DMS153 (cell line): Measurements from ENCODE around the gene GFM1.
A peak's percentile ranks its signal among the peaks of the same experiment; 100 is the strongest.

ENCODE experiments used
- DNase-seq: peaks from one replicate; lab custom pipeline; 2025; lab: John Stamatoyannopoulos, UW

The GFM1 gene

DNA sequence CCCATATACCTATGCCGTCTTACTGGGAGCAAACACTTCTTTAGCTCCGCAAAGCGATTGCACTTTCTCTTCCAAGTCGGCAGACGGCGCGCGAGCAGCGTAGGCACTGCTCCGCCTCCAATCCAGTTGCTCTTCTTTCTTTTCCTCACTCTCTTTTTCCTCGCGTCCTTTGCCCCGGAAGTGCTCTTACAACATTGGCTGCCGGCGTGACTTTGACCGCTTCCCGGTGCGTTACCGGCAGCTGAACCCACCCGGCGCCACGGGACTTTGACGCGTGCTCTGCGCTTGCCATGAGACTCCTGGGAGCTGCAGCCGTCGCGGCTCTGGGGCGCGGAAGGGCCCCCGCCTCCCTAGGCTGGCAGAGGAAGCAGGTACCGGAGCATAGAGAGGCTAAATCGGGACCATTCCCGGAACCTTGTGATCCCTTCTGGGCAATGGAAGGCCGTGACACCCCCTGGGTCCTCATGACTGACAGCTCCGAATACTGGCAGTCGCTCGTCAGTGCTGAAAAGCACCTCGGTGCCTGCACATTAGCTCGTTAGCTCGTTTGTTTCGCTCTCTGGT, at the start of gene GFM1:
TSS of gene GFM1 (plus strand) at position 183 of the 564 bp plus-strand sequence. CDS start at position 291, 108 bp downstream.
- peak; percentile 93 for DNase-seq

DNA sequence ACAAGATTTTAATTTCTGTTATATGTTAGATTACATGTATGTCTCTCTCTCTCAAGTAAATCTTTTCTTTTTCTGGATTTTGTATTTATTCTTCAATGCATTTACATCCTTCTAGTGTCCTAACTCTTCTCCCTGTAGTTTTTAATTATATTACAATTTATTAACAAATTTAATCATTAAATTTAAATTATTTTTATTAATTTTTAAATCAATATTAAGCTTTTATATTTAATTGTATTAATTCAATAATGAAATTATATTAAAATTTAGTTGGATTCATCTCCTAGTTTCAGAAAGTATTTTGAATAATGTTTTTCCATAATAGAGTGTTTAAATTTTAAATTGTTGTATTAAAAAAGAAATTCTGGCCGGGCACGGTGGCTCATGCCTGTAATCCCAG, 43.5 kb upstream of the GFM1 start:
- DNase-seq: no peak

DNA sequence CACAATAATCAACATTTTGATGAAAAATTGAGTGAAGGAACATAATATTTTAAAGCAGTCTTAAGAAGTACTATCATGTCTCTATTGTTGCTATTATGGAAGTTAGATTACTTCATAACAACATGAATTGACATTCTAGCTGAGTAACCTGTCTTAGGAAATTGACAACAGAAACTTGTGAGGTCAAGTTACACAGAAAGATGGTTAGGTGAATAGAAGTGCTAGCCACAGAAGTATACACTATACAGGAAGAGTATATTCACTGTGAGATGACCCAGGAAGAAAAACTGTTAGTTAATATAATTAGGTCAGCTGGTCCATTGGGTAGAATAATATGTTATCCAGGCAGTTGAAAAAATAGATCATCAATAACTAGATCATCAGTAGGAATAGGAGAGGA, 42.1 kb upstream of the GFM1 start:
- DNase-seq: no peak

GRCh38 chr3:158617982-158618875, 26.1 kb upstream of the GFM1 start:
- DNase-seq: no peak

DNA sequence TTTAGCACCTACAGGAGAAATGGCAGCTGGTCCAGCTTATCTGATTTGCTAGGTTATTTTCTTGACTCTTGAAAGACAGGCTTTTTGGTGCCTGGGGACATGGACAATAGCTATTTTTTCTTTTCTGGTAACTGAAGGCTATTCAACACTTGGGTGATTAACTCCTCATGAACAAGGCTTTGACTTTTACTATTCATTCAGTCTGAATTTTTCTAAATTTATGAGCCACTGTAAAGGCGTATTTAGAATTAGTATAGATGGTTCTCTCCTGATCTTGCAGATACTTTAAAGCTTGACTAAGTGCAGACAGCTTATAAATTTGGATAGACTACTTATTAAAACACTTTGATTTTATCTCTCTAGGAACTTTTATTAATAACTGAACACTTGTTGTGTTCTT, 18.4 kb upstream of the GFM1 start:
- DNase-seq: no peak

GRCh38 chr3:158631981-158632380, 12.3 kb upstream of the GFM1 start:
- no peak for DNase-seq

GRCh38 chr3:158640646-158641045, 3.7 kb upstream of the GFM1 start:
- DNase-seq: no peak

DNA sequence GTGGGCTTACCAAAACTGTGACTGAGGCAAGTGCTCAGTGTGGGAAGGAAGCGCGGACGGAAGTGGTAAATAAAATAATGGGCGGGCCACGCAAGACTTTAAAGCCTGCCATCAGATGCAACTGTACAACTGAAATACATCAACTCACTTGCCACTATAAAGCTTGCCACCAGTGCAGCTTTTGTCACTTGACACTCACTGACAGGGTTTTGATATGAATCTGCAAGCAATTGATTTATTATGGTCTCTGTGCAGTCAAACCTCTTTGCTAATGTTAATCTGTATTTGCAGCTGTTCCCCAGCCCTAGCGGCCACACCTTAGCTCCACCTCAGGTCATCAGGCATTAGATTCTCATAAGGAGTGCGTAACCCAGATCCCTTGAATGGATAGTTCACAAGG, 2.3 kb upstream of the GFM1 start:
- no peak for DNase-seq

DNA sequence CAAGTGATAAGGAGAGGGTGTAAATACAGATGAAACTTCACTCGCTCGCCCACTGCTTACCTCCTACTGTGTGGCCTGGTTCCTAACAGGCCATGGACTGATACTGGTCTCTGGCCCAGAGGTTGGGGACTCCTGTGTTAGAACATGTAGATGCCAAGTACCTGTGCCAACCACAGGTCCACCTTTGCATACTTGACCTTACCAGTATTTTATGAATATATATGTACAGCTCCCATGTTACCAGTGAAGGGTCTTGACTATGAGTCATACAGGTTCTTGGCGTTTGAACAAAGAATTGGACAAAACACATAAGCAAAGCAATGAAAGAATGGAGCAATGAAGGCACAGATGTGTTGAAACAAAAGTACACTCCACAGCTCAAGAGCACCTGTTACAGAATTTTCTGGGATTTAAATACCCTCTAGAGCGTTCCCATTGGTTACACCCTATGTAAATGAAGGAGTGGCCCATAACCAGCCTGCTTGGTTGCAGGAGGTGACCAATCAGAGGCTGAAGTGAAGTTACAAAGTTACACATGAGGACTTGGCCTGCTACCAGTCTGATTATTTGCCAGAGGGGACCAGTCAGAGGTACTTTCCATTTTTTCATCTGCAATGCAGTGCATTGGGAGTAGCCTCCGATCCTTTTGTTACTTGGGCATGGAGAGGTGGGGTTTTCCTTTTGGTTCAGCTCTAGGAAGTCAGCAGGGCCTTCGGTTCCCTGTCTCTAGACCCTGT, 1.7 kb upstream of the GFM1 start:
- no peak for DNase-seq

GRCh38 chr3:158649791-158650190, 5.5 kb downstream of the GFM1 start:
- DNase-seq: no peak

DNA sequence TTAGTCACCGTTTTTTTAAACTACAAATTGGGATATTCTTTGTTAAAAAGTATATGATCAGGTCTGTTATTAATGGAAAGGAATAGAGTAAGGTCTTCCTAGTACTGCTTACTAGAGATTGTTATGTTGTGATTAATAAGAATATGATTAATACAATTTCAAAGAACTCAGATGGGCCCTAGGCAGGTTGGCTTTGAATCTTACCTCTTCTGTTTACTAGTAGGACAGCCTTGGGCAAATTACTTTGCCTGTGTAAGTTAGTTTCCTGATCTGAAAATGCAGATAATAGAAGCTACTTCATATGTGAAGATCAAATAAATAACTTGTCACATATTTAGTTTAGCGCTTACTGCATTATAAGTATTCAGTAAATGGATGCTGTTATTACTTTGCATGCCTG, 6.9 kb downstream of the GFM1 start:
- no peak for DNase-seq

- no peak for DNase-seq
These were observed 8.1 kb downstream of the GFM1 start for GRCh38 chr3:158652463-158652862.

DNA sequence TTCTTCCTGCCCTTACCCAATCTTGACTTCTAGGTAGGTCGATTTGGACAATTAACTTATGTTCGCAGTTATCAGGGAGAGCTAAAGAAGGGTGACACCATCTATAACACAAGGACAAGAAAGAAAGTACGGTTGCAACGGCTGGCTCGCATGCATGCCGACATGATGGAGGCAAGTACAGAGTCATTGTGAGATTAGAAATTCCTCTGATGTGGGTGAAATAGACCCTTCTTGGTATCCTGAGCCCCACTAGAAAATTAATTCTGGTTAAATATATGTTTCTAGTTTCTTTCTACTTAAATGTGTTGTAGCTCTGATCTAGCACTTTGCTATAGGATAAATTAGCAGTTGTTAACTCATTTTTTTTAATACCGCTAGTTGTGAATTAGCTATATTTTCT, 14.6 kb downstream of the GFM1 start:
- DNase-seq: no peak

GRCh38 chr3:158659454-158660237, 15.3 kb downstream of the GFM1 start:
- no peak for DNase-seq

- DNase-seq: no peak
These were observed 16.4 kb downstream of the GFM1 start for GRCh38 chr3:158660711-158661110.

- no peak for DNase-seq
These were observed 18.9 kb downstream of the GFM1 start for GRCh38 chr3:158663246-158663645.

DNA sequence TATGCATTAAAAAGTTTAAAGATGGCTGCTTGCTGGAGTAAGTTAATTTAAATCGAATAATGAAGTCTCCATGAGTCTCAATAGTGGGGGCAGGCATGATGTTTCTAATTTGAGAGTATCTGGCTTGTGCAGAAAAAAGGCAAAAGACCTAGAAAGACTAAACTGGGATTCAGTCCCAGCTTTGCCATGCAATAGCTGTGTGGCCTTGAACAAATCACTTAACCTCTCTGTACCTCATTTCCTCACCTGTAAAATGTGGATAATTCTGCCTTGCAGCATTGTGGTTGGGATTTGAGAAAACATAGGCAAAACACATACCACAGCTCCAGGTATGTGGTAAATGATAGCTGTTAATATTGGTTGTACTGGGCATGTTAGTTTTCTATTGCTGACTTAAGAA, 19.5 kb downstream of the GFM1 start:
- no peak for DNase-seq

GRCh38 chr3:158666416-158666815, 22.1 kb downstream of the GFM1 start:
- no peak for DNase-seq

- DNase-seq: no peak
These were observed 24.2 kb downstream of the GFM1 start for GRCh38 chr3:158668506-158668905.

DNA sequence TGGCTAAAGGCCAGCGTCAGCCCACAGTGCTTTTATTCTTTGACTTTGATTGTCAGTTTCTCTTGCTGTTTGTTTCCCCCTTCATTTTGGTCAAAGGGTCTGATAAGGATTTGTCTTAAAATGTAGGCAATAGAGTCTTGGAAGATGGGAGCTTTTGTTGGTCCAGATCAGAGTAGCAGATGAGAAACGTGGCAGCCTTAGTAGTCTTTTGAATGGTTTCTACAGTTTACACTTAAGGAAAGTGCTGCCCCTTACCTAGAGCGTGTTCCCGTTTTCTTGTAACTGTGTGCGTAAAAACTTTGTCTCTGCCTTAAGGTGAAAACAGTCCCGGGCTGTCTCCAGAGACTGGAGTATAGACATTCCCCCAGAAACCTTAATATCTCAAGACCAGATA, 27.5 kb downstream of the GFM1 start:
- DNase-seq: no peak

- peak; percentile 77 for DNase-seq
These were observed 28.2 kb downstream of the GFM1 start, which contains the start of gene LXN for GRCh38 chr3:158672215-158673176. TSS of gene LXN (minus strand) at chr3:158672648. CDS start at chr3:158672478, 170 bp downstream.
